Keratinocyte (primary cell): ENCODE measurements around the gene PTGDR.

Experiments used
- CTCF ChIP-seq, 3 experiments: IDR thresholded peaks in 1 of 3; conservative IDR thresholded peaks in 1 of 3; optimal IDR thresholded peaks in 1 of 3; 2 replicates in 2 of 3; 3 replicates in 1 of 3; pipeline versions ENCODE3 to v1.5.1; 2011; ENCODE audit warnings: low read length in 3 of 3, mild to moderate bottlenecking in 3 of 3, moderate library complexity in 2 of 3, control low read depth in 1 of 3, inconsistent platforms in 1 of 3; ENCODE audit not compliant: insufficient read depth in 2 of 3; ENCODE audit errors: extremely low read depth in 1 of 3
- EZH2 ChIP-seq: IDR thresholded peaks from one replicate; pipeline ENCODE4 v1.6.1; 2012; ENCODE audit warnings: inconsistent platforms, mild to moderate bottlenecking, low read length, moderate library complexity

- TF ChIP-seq EZH2 = peak; percentile 24
- no peak for TF ChIP-seq CTCF (optimal IDR thresholded peaks at IDR 0.05 in 1 of 3, IDR thresholded peaks at IDR 0.05 in 1 of 3, conservative IDR thresholded peaks at IDR 0.05 in 1 of 3; ENCODE audit: extremely low read depth in 1 of 3, insufficient read depth in 2 of 3, low read length in 3 of 3)
Measured at GRCh38 chr14:52267501-52268278, at the start of gene PTGDR.
